Measurements from ENCODE around the gene MCM9. TPM values are rescaled to one million over a fixed set of nuclear protein-coding genes. Genes with fewer than 3 reads are reported as not detected.

MCM9 gene
- total RNA-seq, 1 donor from 2014 or later: 5.5 TPM

- peaks cover 12% of the 10 kb centered on the region for H3K4me1 ChIP-seq
- H3K27ac ChIP-seq (replicated peaks): no peak overlapping the region
- no peaks in the 10 kb centered on the region for H3K9me3 ChIP-seq (replicated peaks)
- intact Hi-C loops (cut with micrococcal nuclease): loop anchor here (10.0 kb wide), 2 partner anchors 130 to 490 kb away; no protein-coding TSS in a partner anchor
- TF ChIP-seq CTCF (IDR thresholded peaks at IDR 0.05; ENCODE audit: borderline replicate concordance): no peak
- DNase-seq: no peak
- H3K27me3 ChIP-seq (ENCODE audit: low read depth): no peaks in the 10 kb centered on the region
- H3K4me3 ChIP-seq: no peak overlapping the region
- H3K36me3 ChIP-seq: no peaks in the 10 kb centered on the region
These were observed 160.4 kb downstream of the MCM9 start for GRCh38 chr6:118774581-118774980.

GRCh38 chr6:118772886-118773285 is 162.1 kb downstream of the MCM9 start:
- no peak for TF ChIP-seq CTCF (IDR thresholded peaks at IDR 0.05; ENCODE audit: borderline replicate concordance)
- Histone ChIP-seq H3K27ac (replicated peaks) (no peak overlapping the region), H3K27me3 (ENCODE audit: low read depth) (no peaks in the 10 kb centered on the region), H3K4me1 (peaks cover 12% of the 10 kb centered on the region), H3K36me3 (no peaks in the 10 kb centered on the region), H3K4me3 (no peak overlapping the region), H3K9me3 (replicated peaks) (no peaks in the 10 kb centered on the region)
- no peak for DNase-seq
- intact Hi-C loops (cut with micrococcal nuclease): loop anchor here (10.0 kb wide), 2 partner anchors 128 to 488 kb away; no protein-coding TSS in a partner anchor

GRCh38 chr6:118771253-118771652 is 163.7 kb downstream of the MCM9 start:
- TF ChIP-seq CTCF (IDR thresholded peaks at IDR 0.05; ENCODE audit: borderline replicate concordance): no peak
- no peak overlapping the region for H3K4me3 ChIP-seq
- no peak for DNase-seq

GRCh38 chr6:118770835-118771234 is 164.1 kb downstream of the MCM9 start:
- DNase-seq: no peak
- Histone ChIP-seq H3K27me3 (ENCODE audit: low read depth) (no peaks in the 10 kb centered on the region), H3K4me3 (no peak overlapping the region), H3K9me3 (replicated peaks) (no peaks in the 10 kb centered on the region), H3K4me1 (no peaks in the 10 kb centered on the region), H3K36me3 (no peaks in the 10 kb centered on the region), H3K27ac (replicated peaks) (no peak overlapping the region)
- intact Hi-C loops (cut with micrococcal nuclease): loop anchor here (10.0 kb wide), 2 partner anchors 126 to 486 kb away; no protein-coding TSS in a partner anchor
- no peak for TF ChIP-seq CTCF (IDR thresholded peaks at IDR 0.05; ENCODE audit: borderline replicate concordance)

More at GRCh38 chr6:118771253-118771652, 163.7 kb downstream of the MCM9 start:
- Histone ChIP-seq H3K27ac (replicated peaks) (no peak overlapping the region), H3K4me1 (peaks cover 2% of the 10 kb centered on the region), H3K27me3 (ENCODE audit: low read depth) (no peaks in the 10 kb centered on the region), H3K36me3 (no peaks in the 10 kb centered on the region), H3K9me3 (replicated peaks) (no peaks in the 10 kb centered on the region)
- intact Hi-C loops (cut with micrococcal nuclease): loop anchor here (10.0 kb wide), 2 partner anchors 126 to 486 kb away; no protein-coding TSS in a partner anchor

- intact Hi-C loops (cut with micrococcal nuclease): loop anchor here (10.0 kb wide), 2 partner anchors 125 to 485 kb away; no protein-coding TSS in a partner anchor
- no peak for TF ChIP-seq CTCF (IDR thresholded peaks at IDR 0.05; ENCODE audit: borderline replicate concordance)
These were observed 164.7 kb downstream of the MCM9 start for GRCh38 chr6:118770112-118770788.

More at GRCh38 chr6:118770112-118770788, 164.7 kb downstream of the MCM9 start:
- H3K27ac ChIP-seq (replicated peaks): no peak overlapping the region
- H3K27me3 ChIP-seq (ENCODE audit: low read depth): no peaks in the 10 kb centered on the region
- no peaks in the 10 kb centered on the region for H3K4me1 ChIP-seq
- H3K36me3 ChIP-seq: no peaks in the 10 kb centered on the region
- DNase-seq: no peak
- no peak overlapping the region for H3K4me3 ChIP-seq
- H3K9me3 ChIP-seq (replicated peaks): no peaks in the 10 kb centered on the region

Data from left ventricle myocardium inferior (tissue), 1 donor.